ENCODE results near the gene MAP2. TPM values are rescaled to one million over a fixed set of nuclear protein-coding genes. Genes with fewer than 3 reads are reported as not detected.

The MAP2 gene
- total and polyA plus RNA-seq, 10 of the 15 experiments (the other 5 are each of a cell fraction or from before 2014, with no cell fraction given), result 0.01 TPM; not detected in 9

- peaks cover 5% of the 10 kb centered on the region; the same call in 1 of the 2 replicates for H3K4me1 ChIP-seq (ENCODE audit: control insufficient read depth, insufficient read depth, low read length)
- H3K4me2 ChIP-seq (ENCODE audit: control insufficient read depth, insufficient read depth), result no peak overlapping the region
- H3K9me3 ChIP-seq (replicated peaks; ENCODE audit: control insufficient read depth, insufficient read depth, low read length), result no peaks in the 10 kb centered on the region; the same call in 1 of the 3 replicates
- H3K36me3 ChIP-seq (ENCODE audit: control insufficient read depth in 2 of 2, insufficient read depth in 2 of 2, low read length in 1 of 2), result no peaks in the 10 kb centered on the region
- ChIA-PET POLR2A (no interaction called here), RAD21 (ENCODE audit: unreplicated experiment) (interaction anchor here (0.7 kb wide), 1 partner anchor 147 kb away, joined by 3 read pairs; no protein-coding TSS in a partner anchor), SMC1A (ENCODE audit: uncharacterized antibody, unreplicated experiment) (interaction anchor here (0.7 to 1.2 kb wide), 5 partner anchors 12 to 533 kb away, joined by 3 to 4 read pairs (median 3); no protein-coding TSS in a partner anchor), CTCF (interaction anchor here (0.7 to 1.7 kb wide), 4 partner anchors 29 to 812 kb away, joined by 3 to 9 read pairs (median 3); no protein-coding TSS in a partner anchor)
- in situ Hi-C loops (cut with MboI) (no loop called here), intact Hi-C loops (cut with micrococcal nuclease; ENCODE audit: unreplicated experiment) (no loop called here)
- H3K27me3 ChIP-seq (replicated peaks in 1 of 2; ENCODE audit: control insufficient read depth in 2 of 2, insufficient read depth in 2 of 2, low read length in 1 of 2), result no peaks in the 10 kb centered on the region
- no peaks in the 10 kb centered on the region for H3K79me2 ChIP-seq (ENCODE audit: control insufficient read depth, insufficient read depth, low read length)
- H3K4me3 ChIP-seq, result no peak overlapping the region
- WGBS (ENCODE audit: insufficient coverage, insufficient replicate concordance, low lambda C conversion rate, missing lambda C conversion rate), result 0% methylated on average over 1 of the region's 1 CpG
- no TSS peak for BruUV-seq (replicated peaks)
- ATAC-seq (peak; percentile 98), DNase-seq (ENCODE audit: low read depth, low spot score) (peak; percentile 56), FAIRE-seq (peak; percentile 82)
- no peaks in the 10 kb centered on the region for H4K20me1 ChIP-seq (ENCODE audit: control insufficient read depth, insufficient read depth)
- H3K9ac ChIP-seq (ENCODE audit: control insufficient read depth, insufficient read depth, low read length), result no peak overlapping the region
- H3K27ac ChIP-seq (ENCODE audit: control insufficient read depth, insufficient read depth), result no peak overlapping the region
- H2AFZ ChIP-seq (ENCODE audit: control insufficient read depth, low read depth, low read length), result no peak overlapping the region
- peak; percentile 46; the same call in 1 of the 2 replicates for TF ChIP-seq SPI1 (IDR thresholded peaks at IDR 0.05; ENCODE audit: borderline replicate concordance, insufficient read depth, low read depth, low read length)
- peak in 1 of 2 experiments; percentile 20; a peak in 1 of 4 replicates for TF ChIP-seq EP300 (IDR thresholded peaks at IDR 0.05; ENCODE audit: borderline replicate concordance in 1 of 2, control insufficient read depth in 1 of 2, low read depth in 2 of 2, low read length in 2 of 2)
- peak; percentile 61 for TF ChIP-seq RUNX3 (IDR thresholded peaks at IDR 0.05; ENCODE audit: low read length)
- no peak for TF ChIP-seq ATF2 (IDR thresholded peaks at IDR 0.05; ENCODE audit: low read length)
- peak; percentile 47 for TF ChIP-seq MEF2B (IDR thresholded peaks at IDR 0.05; ENCODE audit: partially characterized antibody, poor library complexity, severe bottlenecking)
- TF ChIP-seq FOS (IDR thresholded peaks at IDR 0.05; ENCODE audit: borderline replicate concordance, extremely low read depth, insufficient read length), result no peak
- TF ChIP-seq DPF2 (IDR thresholded peaks at IDR 0.05), result peak; percentile 52; the same call in 1 of the 2 replicates
- TF ChIP-seq ZNF217 (IDR thresholded peaks at IDR 0.05), result peak; percentile 78; the same call in 1 of the 2 replicates
- TF ChIP-seq, protein P1, sequence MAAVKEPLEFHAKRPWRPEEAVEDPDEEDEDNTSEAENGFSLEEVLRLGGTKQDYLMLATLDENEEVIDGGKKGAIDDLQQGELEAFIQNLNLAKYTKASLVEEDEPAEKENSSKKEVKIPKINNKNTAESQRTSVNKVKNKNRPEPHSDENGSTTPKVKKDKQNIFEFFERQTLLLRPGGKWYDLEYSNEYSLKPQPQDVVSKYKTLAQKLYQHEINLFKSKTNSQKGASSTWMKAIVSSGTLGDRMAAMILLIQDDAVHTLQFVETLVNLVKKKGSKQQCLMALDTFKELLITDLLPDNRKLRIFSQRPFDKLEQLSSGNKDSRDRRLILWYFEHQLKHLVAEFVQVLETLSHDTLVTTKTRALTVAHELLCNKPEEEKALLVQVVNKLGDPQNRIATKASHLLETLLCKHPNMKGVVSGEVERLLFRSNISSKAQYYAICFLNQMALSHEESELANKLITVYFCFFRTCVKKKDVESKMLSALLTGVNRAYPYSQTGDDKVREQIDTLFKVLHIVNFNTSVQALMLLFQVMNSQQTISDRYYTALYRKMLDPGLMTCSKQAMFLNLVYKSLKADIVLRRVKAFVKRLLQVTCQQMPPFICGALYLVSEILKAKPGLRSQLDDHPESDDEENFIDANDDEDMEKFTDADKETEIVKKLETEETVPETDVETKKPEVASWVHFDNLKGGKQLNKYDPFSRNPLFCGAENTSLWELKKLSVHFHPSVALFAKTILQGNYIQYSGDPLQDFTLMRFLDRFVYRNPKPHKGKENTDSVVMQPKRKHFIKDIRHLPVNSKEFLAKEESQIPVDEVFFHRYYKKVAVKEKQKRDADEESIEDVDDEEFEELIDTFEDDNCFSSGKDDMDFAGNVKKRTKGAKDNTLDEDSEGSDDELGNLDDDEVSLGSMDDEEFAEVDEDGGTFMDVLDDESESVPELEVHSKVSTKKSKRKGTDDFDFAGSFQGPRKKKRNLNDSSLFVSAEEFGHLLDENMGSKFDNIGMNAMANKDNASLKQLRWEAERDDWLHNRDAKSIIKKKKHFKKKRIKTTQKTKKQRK (IDR thresholded peaks at IDR 0.05; ENCODE audit: low read depth, low read length), result no peak
- 0 out of 2 replicates have a peak, but pooled peaks have one; percentile 28 for TF ChIP-seq IKZF1 (conservative IDR thresholded peaks at IDR 0.05)
- TF ChIP-seq ZBTB4 (CRISPR knock-in tag; IDR thresholded peaks at IDR 0.05), result no peak
- TF ChIP-seq NR2F1 (conservative IDR thresholded peaks at IDR 0.05), result peak; percentile 93
- TF ChIP-seq BCL11A (IDR thresholded peaks at IDR 0.05; ENCODE audit: low read depth, low read length), result peak; percentile 72; the same call in 1 of the 2 replicates
- no peak for TF ChIP-seq ZBED1 (IDR thresholded peaks at IDR 0.05; ENCODE audit: borderline replicate concordance)
- TF ChIP-seq MTA2 (IDR thresholded peaks at IDR 0.05; ENCODE audit: low read depth), result peak; percentile 97
- TF ChIP-seq IKZF2 (IDR thresholded peaks at IDR 0.05), result peak; percentile 37 to 56; a peak in 3 of 4 replicates
These were observed 43.6 kb upstream of the MAP2 start for GRCh38 chr2:209380293-209380692.

Measured in GM12878 (cell line).